ENCODE data around the gene HMGB4.

Gene HMGB4

GRCh38 chr1:33848205-33848937 is 15.5 kb upstream of the HMGB4 start:
- no peak for DNase-seq

- DNase-seq: no peak
Measured at GRCh38 chr1:33849211-33849610, 14.7 kb upstream of the HMGB4 start.

GRCh38 chr1:33850481-33850880 is 13.4 kb upstream of the HMGB4 start:
- no peak for DNase-seq

GRCh38 chr1:33852711-33853110 is 11.2 kb upstream of the HMGB4 start:
- DNase-seq: no peak

GRCh38 chr1:33853431-33853830 is 10.4 kb upstream of the HMGB4 start:
- no peak for DNase-seq

- no peak for DNase-seq
Measured at GRCh38 chr1:33854091-33854490, 9.8 kb upstream of the HMGB4 start.

- no peak for DNase-seq
Measured at GRCh38 chr1:33860671-33861070, 3.2 kb upstream of the HMGB4 start.

GRCh38 chr1:33864460-33865389 is 846 bp downstream of the HMGB4 start:
- DNase-seq: no peak

GRCh38 chr1:33866281-33866680 is 2.4 kb downstream of the HMGB4 start:
- DNase-seq: no peak

GRCh38 chr1:33867684-33868083 is 3.8 kb downstream of the HMGB4 start:
- no peak for DNase-seq

- DNase-seq: no peak
Measured at GRCh38 chr1:33872275-33872674, 8.4 kb downstream of the HMGB4 start.

GRCh38 chr1:33872683-33873082 is 8.8 kb downstream of the HMGB4 start:
- DNase-seq: no peak

GRCh38 chr1:33874636-33875035 is 10.8 kb downstream of the HMGB4 start:
- DNase-seq: no peak

- no peak for DNase-seq
Measured at GRCh38 chr1:33875862-33876261, 12.0 kb downstream of the HMGB4 start.

- no peak for DNase-seq
Measured at GRCh38 chr1:33876970-33877650, 13.2 kb downstream of the HMGB4 start.

GRCh38 chr1:33878392-33878791 is 14.5 kb downstream of the HMGB4 start:
- DNase-seq: no peak

- DNase-seq: no peak
Measured at GRCh38 chr1:33880305-33880704, 16.4 kb downstream of the HMGB4 start.

- no peak for DNase-seq
Measured at GRCh38 chr1:33886496-33886895, 22.6 kb downstream of the HMGB4 start.

- DNase-seq: no peak
Measured at GRCh38 chr1:33893147-33893830, 29.4 kb downstream of the HMGB4 start.

- no peak for DNase-seq
Measured at GRCh38 chr1:33895396-33895795, 31.5 kb downstream of the HMGB4 start.

- no peak for DNase-seq
Measured at GRCh38 chr1:33895976-33896375, 32.1 kb downstream of the HMGB4 start.

- DNase-seq: no peak
Measured at GRCh38 chr1:33897092-33897725, 33.3 kb downstream of the HMGB4 start.
